Placental pericyte (primary cell): ENCODE measurements around the gene SHCBP1. TPM values are rescaled to one million over a fixed set of nuclear protein-coding genes. Genes with fewer than 3 reads are reported as not detected.

Experiments used
- small RNA-seq: library from RNA; depleted of rRNA; stranded (forward); fragments of <200 nt; gene quantifications from one replicate; pipeline ENCODE3, GENCODE V24; 2012; ENCODE audit warnings: low replicate concordance
- total RNA-seq: library from RNA; depleted of rRNA; stranded (reverse); fragments of >200 nt; gene quantifications from 2 replicates; pipeline ENCODE4 v1.2.3, GENCODE V29; 2012

SHCBP1 gene, protein sequence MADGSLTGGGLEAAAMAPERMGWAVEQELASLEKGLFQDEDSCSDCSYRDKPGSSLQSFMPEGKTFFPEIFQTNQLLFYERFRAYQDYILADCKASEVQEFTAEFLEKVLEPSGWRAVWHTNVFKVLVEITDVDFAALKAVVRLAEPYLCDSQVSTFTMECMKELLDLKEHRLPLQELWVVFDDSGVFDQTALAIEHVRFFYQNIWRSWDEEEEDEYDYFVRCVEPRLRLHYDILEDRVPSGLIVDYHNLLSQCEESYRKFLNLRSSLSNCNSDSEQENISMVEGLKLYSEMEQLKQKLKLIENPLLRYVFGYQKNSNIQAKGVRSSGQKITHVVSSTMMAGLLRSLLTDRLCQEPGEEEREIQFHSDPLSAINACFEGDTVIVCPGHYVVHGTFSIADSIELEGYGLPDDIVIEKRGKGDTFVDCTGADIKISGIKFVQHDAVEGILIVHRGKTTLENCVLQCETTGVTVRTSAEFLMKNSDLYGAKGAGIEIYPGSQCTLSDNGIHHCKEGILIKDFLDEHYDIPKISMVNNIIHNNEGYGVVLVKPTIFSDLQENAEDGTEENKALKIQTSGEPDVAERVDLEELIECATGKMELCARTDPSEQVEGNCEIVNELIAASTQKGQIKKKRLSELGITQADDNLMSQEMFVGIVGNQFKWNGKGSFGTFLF
- 0.66 and 42.1 TPM in 2 replicates for total RNA-seq

GRCh38 chr16:46621006-46621933 lies at the start of gene SHCBP1:
TSS of gene SHCBP1 (minus strand) at chr16:46621379. CDS start at chr16:46621359, 20 bp downstream.

Small RNA genes within 50 kb of the gene (small RNA-seq; reads per million reads assigned to genes)
- not detected for gene RNU6-845P

Other genes starting within 250 kb of the SHCBP1 start
- 104 and 169 TPM in 2 replicates for gene VPS35, start 67.8 kb upstream of the SHCBP1 start, total RNA-seq
- gene ORC6, start 68.3 kb upstream of the SHCBP1 start, total RNA-seq: 2.0 and 21.3 TPM in 2 replicates
- 0.14 and 0.44 TPM in 2 replicates for gene MYLK3, start 127.0 kb upstream of the SHCBP1 start, total RNA-seq
- 7.9 and 12.9 TPM in 2 replicates for gene C16orf87, start 209.8 kb upstream of the SHCBP1 start, total RNA-seq